Epidermal melanocyte (primary cell): ENCODE results near the gene VPS8.
"Not testable (repeated sequence)": the region's sequence is repeated elsewhere in the genome, so short reads cannot be mapped to it uniquely, and the experiment has no call there.

Experiments
- DNase-seq: peaks from one replicate; pipeline ENCODE4 v3.0.0; 2011; ENCODE audit warnings: low spot score; ENCODE audit not compliant: insufficient read length

VPS8 gene

DNA sequence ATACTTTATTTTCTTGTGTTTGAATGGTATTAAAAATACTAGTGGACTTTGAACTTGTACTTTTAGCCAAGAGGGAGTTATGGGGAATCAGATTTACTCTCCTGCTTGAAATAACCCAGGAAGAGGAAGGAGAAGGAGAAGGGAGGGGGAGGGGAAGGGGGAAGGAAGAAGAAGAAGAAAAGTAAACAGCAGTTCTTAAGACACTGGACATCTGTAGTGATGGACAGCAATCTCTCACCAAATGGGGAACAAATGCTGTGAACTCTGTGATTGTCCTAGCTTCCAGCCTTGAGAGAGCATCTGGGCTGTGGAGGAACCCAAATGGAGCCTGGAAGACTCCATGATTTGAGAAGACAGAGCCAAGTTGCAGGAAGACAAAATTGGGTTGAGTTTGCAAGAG is 52.0 kb downstream of the VPS8 start:
- DNase-seq: no peak

DNA sequence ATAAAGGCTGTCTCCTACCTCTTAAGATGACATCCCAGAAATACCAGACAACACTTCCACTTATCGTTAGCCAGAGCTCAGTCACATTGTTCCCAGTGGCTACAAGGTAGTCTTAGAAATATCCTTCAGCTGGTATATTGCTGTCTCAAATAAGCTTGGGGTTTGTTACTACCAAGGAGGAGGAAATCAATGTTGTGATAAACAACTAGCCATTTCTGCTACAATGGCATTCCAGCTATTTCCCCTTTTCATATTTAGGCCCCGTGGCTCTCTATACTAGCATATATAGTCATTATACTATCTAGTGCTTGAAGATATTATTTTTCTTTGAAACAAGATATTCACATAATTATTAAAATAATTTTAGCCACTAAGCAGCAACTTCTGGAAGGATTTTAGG is 56.5 kb downstream of the VPS8 start:
- no peak for DNase-seq

DNA sequence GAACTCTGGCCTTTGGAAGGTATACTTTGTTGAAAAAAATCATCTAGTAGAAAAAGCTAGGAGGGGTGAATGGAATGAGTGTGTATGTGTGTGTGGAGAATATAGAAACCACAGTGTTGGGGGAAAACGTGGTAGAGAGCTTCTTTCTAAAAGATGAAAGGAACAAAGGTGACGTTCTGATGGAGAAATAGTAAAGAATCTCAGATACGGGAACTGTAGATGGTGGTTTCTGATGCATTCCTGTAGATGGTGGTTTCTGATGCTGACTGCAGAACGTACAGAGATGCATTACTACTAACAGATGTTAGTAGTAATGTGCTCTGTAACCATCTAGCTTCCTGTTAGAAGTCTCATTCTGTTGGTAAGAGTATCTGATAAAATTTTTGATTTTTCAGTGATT is 60.2 kb downstream of the VPS8 start:
- DNase-seq: no peak

DNA sequence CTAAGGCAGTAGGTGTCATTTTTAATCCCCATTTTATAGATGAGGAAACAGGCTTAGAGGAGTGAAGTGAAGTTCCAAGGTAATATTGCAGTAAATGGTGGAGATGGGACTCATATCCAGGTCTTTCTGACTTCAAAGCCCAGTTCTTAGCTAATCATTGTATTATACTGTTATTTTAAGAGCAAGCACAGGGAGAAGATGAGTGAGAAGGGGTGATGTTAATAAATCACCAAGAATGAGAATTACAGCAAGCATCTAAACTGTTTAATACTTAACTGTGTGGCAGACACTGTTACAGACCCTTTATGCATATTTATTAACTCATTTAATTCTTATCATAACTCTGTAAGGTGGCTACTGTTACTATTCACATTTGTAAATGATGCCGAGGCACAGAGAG is 61.2 kb downstream of the VPS8 start:
- no peak for DNase-seq

DNA sequence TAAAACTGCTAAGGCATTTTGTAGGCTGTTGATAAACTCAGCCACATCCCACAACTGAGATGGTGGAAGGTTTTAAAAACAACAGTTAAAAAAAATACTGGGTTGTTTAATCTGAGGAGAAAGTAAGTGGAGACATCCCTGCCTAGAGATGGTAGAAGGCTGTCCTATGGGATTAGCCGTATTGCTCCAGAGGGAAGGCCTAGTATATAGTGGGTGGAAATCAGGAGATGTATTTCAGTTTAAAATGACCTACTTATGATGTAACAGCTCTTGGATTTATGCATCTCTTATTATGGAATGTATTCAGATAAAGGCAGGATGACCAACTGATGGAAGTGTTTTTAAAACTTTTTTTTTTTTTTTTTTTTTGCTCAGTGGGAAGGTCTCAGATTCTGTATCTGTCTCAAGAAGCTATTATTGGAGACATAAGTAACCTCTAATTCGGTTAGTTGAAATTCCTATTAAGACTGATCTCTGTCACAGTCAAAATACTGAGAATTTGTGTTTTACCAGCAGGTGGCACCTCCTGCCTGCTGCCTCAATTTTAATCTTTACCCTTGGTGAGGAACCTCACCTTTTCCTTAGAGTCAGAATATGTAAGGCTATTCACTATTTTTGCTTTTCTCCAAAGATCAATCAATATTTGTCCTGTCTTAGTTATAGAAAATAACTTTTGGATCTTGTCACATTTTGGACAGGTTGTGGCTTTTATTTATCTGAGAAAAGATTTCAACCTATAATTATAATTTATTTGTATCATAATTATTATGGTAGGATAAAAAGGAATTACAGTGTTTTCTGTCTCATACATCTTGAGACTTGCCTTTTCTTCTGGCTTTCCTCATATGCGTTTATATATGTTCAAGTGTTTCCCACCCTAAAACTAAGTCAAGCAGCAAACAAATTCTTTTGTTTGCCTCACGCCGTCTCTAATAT is 63.0 kb downstream of the VPS8 start:
- no peak for DNase-seq

DNA sequence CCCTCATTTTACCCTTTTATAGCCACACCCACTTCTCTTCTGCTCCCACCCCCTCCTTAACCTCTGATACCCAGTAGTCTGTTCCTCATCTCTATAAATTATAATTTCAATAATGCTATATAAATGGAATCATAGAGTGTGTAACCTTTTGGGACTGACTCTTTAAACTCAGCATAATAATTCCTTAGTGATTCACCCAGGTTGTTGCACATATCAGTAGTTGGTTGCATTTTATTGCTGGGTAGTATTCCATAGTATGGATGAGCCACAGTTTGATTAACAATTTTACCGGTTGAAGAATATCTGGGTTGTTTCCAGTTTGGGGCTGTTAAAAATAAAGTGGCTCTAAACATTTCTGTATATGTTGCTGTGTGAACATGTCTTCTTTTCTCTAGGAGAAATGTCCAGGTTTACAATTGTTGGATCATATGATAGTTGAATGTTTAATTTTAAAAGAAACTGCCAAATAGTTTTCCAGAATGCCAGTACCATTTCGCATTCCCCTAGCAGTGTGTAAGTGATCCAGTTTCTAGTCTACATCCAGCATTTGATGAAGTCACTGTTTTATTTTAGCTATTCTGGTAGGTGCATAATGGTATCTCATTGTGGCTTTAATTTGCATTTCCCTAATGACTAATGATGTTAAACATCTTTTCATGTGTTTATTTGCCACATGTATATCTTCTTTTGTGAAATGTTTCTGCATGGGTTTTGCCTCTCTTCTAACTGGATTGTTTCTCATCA is 68.5 kb downstream of the VPS8 start:
- no peak for DNase-seq

DNA sequence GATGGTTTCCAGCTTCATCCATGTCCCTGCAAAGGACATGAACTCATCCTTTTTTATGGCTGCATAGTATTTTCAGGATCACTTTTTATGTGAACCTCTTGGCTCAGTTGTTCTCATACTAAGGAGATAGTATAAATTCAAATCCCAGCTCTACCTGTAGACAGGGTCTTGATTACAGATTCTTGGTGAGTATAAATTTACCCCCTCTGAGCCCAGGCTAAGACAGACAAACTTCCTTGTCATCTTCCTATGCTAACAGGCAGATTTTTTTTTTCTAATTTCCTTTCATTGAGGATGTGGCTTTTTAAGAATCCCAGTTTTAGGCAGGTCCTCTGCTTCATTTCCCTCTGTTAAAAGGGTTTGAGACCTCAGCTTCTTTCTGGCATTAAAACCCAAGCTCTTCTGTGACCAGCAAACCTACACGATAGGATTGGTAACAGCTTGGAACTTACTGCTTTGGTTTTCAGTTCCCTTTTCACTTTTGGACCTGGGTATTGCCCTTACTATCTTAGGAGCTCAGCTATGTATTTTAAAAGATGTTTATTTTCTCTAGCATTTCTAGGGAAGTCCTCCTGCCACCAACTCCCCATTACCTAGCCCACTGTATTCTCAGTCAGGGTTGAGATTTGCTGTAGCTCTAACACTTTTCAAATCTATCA is 72.5 kb downstream of the VPS8 start:
- DNase-seq: no peak

DNA sequence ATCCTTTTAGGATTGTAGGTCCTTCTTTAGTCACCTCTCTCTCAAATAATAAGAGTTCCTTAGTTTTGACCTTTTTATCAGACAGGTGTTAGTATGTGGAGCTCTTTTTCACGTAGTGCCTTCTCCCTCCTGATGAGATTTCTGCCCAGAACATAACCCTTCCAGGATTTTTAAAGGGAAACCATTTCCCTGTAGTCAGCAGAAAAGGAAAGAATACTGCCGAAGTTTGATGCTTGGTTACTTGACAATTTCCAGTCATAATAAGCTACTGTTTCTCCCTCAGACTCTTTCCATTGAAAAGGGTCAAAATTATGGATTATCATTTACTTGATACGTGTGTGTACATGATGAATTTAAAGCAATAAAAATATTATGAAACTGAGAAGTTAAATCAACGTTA is 73.1 kb downstream of the VPS8 start:
- DNase-seq: no peak

DNA sequence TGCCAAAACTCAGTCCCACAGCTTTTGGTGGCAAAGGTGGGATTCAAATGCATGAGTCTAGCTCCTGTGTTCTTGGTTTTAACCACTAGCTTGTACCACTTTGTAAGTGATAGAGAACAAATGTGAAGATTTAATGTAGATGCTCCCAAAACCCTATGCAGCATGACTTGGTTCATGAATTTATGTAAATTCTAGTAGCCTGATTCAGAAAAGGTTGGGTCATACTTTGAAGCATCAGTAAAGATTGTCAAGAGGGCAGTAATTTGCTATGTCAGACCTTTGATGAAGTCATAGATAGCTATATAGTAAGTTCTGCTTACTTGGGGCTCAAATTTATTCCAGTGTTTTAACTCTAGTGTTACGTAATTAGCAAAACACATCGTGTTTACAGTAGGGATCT is 75.6 kb downstream of the VPS8 start:
- no peak for DNase-seq

DNA sequence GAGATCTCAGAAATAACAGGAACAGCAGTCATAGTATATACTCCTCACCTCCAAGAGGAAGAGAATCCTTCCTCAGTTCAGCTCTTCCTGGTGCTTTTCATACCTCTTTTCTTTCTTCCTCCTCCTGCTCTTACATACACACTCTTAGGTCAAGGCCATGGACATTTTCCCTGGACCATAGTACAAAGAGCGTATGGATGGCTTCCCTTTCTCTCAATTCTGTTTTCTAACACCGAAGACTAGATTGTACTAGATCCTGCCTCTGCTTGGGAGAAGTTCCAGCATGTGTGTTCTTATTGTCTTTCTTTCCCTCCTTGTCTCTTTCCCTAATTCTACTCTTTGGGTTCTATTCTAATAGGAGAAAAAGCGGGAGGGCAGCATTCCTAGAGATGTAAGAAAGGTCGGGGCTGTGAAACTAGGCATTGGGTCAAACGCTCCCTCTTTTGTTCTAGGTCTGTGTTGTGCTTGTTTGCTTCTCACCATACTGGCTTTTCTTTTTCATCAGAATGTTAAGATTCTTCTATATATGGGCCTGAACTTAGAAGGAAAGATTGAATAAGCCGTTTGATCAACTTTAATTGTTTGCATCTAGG is 77.4 kb downstream of the VPS8 start:
- no peak for DNase-seq

DNA sequence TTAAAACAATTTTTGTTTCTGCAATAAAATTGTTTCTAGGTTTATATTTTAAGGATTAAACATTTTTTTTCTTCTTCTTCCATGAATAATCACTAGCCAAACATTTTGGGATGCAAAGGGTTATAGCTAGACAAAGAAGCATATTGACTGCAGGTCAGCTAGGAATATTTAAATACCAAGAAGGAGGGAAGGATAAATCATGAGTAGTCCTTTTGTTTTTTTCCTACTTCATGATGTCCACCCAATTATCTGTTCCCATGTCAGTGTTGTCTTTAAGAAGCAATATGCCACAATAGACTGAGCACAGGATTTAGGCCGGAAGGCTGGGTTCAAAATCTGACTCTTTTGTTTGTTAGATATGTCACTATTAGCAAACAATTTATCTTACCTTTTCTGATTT is 82.1 kb downstream of the VPS8 start:
- no peak for DNase-seq

DNA sequence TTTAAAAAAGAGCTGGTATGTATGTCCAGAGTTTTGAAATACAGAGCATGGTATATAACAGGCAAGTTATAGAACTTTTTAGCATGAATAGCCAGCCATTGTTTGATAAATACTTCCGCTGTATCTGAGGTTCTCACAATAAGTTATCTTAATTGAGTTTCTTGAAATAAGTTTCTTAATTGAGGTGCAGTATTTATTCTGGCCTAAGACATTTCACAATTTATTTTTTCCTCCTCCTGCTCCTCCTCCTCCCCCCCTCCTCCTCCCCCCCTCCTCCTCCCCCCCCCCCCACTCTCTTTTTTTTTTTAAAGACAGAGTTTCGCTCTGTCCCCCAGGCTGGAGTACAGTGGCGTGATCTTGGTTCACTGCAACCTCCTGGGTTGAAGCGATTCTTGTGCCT is 83.4 kb downstream of the VPS8 start:
- no peak for DNase-seq

DNA sequence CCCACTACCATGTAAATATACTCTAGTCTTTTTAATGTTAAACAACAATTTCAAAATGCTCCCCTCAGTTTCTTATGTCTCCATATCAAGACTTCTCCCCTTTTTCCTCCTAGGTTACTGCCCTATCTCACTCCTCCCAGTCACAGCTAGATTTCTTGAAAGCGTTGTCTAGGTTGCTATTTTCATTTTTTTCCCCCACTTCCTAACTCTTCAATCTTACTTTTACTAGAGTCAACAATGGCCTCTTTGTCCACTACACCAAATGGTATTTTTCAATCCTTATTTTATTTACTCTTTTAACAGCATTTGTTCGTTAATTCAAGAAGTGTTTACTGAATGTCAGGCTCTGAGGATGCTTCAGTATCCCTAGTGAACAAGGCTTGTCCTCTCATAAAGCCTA is 84.4 kb downstream of the VPS8 start:
- DNase-seq: no peak

DNA sequence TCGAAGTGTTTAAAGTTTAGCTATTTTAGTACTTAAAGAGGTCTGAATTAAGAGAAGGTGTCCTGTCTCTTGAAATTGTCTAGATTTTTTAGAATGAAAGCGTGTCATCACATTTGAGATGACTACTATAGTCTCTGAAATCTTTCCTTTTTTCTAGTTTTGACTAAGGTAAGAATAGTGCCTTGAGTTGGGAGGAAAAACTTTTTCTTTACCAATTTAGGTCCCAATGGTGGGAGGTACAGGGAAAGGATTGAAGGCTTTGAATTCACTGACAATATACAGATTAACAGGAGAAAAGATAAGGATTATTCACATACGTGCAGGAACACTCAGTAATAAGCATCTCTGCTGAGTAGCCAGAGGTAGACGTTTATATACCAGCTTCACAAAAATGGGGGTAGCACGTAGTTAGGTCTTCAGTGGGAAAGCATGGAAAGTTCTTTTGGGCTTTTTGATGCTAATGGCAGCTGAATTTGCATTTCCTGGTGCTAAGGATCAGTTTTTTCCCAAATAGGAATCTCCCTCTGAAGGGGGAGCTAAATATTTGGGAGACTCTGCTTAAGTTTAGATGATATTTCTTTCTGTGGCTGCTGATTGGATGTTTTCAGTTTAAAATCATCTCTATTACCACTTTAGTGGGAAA is 88.1 kb downstream of the VPS8 start:
- DNase-seq: no peak

DNA sequence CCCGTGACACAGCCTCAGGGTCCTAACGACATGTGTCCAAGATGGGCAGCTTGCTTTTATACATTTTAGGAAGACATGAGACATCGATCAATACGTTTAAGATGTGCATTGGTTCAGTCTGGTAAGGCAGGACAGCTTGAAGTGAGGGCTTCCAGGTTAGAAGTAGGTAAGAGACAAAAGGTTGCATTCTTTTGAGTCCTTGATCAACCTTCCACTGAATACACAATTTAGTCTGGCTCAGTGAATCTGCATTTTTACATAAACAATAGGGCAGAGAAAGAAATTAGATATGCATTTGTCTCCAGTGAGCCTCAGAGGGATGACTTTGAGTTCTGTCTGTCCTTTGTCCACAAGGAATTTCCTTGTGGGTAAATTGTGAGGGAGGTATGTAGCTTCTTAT is 95.1 kb downstream of the VPS8 start:
- DNase-seq: not testable (repeated sequence)

DNA sequence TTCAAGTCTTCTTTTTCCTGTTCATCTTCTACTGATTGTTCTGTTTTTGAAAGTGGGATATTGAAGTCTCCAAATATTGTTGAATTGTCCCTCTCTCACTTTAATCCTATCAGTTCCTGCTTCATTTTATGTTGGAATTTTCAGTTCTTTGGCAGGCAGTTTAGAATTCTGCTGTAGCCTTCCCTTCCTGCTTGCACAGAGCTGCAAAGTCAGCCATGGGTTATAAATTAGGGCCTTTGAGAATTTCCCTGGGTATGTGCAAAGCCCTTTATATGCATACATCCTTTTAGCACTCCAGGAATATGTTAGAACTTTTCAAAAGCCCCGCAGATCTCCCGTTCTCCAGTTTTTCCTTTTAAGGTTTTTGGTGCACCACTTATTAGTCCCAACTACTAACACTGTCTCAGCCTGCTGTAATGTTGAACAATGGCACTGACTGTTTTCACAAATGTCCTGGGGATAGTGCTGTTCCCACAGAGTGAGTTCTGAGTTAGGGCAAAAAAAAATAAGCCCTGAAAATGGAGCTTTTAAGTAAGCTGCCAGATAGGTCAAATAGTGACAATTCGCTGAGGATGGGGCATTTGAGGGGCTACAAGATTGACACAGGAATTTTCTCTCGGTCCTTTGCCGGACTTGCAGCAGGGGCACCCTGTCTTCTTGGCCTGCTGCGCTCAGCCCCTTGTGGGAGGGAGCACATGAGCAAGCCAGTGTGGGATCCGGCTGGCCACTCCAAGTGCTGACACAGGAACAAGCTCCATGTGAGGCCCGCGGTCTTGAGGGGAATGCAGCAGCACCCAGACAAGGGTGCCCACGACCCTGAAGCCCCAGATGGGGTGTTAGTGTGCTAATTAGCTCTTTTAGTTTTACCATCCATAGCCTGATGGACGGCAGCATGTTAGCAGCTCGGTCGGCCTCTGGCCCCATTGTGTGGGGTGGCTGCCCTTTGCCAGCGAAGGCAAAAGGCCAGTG is 96.0 kb downstream of the VPS8 start:
- peak; percentile 65 for DNase-seq

DNA sequence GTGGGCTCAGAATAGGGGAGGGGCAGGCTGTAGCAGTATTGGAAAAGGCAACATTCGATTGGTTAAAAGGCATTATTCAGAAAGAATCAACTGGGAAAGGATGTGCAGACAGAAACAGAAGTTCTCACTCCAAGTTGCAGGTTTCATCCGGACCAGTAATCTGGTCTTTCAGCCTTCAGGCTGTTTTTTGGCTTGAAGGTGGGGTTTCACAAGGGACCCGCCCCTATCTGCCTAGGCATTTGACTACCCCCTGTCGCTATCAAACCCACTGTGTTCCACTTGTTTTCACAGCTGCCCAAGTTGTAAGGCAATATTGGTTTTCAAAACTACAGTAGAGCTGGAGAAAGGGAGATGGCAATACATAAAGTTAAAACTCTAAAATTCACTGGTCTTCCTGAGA is 96.9 kb downstream of the VPS8 start:
- no peak for DNase-seq

DNA sequence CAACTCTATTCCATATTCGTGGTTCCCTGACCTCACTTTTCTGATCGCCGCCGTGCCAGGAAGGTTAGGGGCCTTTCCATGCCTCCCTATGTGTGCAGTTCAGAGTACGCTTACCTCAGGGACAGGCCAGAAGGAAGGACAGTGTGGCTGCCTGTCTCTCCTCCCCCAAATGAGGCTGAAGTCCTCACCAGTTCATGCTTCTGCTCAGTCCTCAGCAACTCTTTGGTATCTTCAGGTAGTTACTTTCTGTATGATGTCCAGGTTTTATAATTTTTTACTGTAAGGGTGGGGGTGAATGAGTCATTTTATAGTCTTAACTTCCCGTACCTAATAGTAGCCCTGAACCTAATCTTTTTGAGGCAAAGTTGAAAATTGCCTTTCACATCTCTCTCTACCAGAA is 98.7 kb downstream of the VPS8 start:
- DNase-seq: no peak

DNA sequence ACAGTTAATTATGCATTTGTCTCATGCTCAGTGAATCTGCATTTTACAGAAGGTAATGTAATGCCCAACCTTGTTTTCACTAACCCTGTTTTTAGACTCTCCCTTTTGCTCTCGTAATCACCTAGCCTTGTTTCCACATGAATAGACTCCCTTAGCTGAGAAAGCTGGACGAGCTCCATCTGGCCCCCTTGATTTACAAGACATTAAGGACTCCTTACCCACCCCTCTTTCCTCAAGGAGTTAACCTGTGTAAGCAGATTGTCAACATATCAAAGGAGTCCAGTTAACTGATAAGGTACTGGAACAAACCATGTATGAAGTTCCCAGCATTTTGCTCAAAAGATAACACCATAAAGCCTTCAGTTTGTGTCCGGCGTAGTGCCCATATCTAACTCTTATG is 99.6 kb downstream of the VPS8 start:
- DNase-seq: no peak

DNA sequence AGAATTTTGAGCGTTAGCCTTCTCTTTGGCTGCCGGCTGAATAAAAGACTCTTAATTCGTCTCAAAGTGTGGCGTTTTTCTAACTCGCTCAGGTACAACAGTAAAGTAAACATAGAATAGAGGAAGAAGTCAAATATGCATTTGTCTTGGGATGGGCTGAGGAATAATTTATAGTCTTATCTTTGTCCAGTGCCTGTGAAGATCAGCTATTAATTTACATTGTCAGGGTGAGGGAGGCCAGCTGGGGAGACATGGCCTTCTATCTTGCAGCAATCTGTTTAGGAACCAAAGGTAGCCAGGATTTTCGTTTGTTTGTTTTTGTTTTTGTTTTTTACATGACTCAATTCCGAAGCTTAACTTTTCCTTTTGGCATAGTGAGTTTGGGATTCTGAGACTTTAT is 100.2 kb downstream of the VPS8 start:
- no peak for DNase-seq
